Measurements from ENCODE around the gene GPR139. TPM values are rescaled to one million over a fixed set of nuclear protein-coding genes. Genes with fewer than 3 reads are reported as not detected.
A peak's percentile ranks its signal among the peaks of the same experiment; 100 is the strongest.

Gene GPR139
- not detected in 2 replicates for total RNA-seq
- long read RNA-seq = 0 reads

DNA sequence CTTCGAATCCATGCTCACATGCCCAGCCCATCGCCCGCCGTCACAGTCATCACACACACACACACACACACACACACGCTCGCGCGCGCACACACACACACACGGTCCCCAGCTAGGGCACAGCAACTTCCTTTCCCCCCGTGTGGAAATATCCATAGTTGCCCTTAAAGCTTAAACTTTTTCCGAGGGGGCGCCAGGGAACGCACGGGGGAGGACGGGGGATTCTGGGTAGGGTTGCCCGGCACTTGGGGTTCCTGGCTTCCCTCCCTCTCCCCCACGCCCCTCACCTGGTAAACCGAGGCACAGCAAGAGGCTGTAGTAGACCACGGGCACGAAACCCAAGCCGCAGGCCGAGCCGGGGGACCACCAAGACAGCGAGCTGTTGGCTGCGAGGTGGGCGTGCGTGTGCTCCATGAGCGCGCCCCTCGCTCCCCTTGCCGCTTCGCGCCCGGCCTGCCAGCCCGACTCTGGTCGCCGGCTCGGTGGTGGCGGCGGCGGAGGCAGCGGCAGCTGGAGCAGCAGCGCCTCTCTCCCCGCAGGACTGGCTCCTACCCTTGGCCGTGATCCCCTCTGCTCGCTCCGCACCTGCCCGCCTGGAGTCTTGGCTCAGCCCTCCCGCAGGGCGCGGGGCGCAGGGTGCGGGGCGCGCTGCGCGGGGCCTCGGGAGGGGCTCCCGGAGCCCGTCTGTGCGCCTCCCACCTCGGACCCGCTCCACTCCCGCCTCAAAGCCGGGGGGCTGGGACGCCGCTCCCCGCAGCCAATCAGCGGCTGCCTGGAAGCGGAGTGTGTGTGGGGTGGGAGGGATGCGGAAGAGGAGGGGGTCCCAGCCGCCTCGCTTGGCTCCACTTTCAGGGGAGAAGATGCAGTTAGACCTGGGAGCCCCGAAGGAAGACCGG is at the start of gene GPR139:
Gene GPR139 (minus strand): TSS at position 688 of the 896 bp plus-strand sequence. CDS start 274 bp downstream, at position 414.
- H3K27ac Mint-ChIP-seq = no peak within 1 kb of the TSS
- peaks cover 5% of the 10 kb centered on the region for H3K4me1 Mint-ChIP-seq (ENCODE audit: low read depth)
- TF ChIP-seq, protein P1, sequence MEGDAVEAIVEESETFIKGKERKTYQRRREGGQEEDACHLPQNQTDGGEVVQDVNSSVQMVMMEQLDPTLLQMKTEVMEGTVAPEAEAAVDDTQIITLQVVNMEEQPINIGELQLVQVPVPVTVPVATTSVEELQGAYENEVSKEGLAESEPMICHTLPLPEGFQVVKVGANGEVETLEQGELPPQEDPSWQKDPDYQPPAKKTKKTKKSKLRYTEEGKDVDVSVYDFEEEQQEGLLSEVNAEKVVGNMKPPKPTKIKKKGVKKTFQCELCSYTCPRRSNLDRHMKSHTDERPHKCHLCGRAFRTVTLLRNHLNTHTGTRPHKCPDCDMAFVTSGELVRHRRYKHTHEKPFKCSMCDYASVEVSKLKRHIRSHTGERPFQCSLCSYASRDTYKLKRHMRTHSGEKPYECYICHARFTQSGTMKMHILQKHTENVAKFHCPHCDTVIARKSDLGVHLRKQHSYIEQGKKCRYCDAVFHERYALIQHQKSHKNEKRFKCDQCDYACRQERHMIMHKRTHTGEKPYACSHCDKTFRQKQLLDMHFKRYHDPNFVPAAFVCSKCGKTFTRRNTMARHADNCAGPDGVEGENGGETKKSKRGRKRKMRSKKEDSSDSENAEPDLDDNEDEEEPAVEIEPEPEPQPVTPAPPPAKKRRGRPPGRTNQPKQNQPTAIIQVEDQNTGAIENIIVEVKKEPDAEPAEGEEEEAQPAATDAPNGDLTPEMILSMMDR (IDR thresholded peaks at IDR 0.05; ENCODE audit: unreplicated experiment) = no peak
- H3K27me3 Mint-ChIP-seq = peaks cover 86% of the 10 kb centered on the region
- peaks cover 2% of the 10 kb centered on the region for H3K9me3 Mint-ChIP-seq (ENCODE audit: low read depth)
- peak within 1 kb of the TSS; percentile 55 for H3K4me3 Mint-ChIP-seq (ENCODE audit: low read depth)
- DNase-seq (ENCODE audit: low spot score, unreplicated experiment) = peak; percentile 24
- no peaks in the 10 kb centered on the region for H3K36me3 Mint-ChIP-seq (ENCODE audit: insufficient read depth)

DNA sequence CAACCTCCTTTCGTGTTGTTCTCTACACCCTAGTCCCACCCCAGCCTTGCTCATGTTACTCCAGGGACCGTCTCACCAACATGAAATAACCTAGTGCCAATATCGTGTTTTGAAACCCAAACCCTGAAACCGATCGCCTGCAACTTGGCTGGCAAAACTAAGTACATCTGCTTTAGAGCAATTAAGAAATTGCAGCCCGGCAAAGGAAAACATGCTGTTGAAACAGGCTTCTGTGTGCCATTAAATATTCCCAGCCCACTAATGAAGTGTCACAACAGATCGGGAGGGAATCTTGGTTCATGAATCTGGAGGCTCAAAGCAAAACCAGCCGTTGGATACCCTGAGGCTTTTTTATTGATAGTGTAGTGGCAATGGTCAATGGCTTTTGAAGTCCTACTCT is 48.3 kb upstream of the GPR139 start:
- Mint-ChIP-seq H3K4me1 (ENCODE audit: low read depth) (no peaks in the 10 kb centered on the region), H3K27ac (no peak overlapping the region), H3K9me3 (ENCODE audit: low read depth) (peaks cover 19% of the 10 kb centered on the region), H3K27me3 (peaks cover 42% of the 10 kb centered on the region), H3K4me3 (ENCODE audit: low read depth) (no peak overlapping the region), H3K36me3 (ENCODE audit: insufficient read depth) (no peaks in the 10 kb centered on the region)
- DNase-seq (ENCODE audit: low spot score, unreplicated experiment) = no peak
- TF ChIP-seq, protein P1 (IDR thresholded peaks at IDR 0.05; ENCODE audit: unreplicated experiment) = no peak

DNA sequence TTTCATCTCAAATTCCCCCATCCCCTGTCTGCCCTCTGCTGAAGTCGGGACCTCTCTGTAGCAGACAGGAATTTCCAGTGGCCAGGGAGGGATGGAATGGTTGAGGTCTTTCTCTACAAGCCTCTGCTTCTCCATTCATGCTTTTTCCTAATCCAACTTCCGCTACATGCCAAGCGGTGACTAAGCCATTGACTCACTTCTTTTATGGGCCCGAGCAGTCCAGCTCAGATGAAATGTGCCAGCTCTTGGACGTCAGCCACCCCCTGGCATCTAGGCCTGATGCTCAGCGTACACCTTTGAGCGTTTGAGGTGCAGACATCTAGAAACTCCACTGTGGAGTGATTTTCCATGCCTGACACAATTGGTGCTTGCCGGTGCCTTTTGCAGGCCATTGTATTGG is 40.7 kb upstream of the GPR139 start:
- Mint-ChIP-seq H3K27me3 (peaks cover 19% of the 10 kb centered on the region), H3K4me1 (ENCODE audit: low read depth) (no peaks in the 10 kb centered on the region), H3K9me3 (ENCODE audit: low read depth) (no peaks in the 10 kb centered on the region), H3K36me3 (ENCODE audit: insufficient read depth) (no peaks in the 10 kb centered on the region), H3K27ac (no peak overlapping the region), H3K4me3 (ENCODE audit: low read depth) (no peak overlapping the region)
- TF ChIP-seq, protein P1 (IDR thresholded peaks at IDR 0.05; ENCODE audit: unreplicated experiment) = no peak
- DNase-seq (ENCODE audit: low spot score, unreplicated experiment) = no peak

DNA sequence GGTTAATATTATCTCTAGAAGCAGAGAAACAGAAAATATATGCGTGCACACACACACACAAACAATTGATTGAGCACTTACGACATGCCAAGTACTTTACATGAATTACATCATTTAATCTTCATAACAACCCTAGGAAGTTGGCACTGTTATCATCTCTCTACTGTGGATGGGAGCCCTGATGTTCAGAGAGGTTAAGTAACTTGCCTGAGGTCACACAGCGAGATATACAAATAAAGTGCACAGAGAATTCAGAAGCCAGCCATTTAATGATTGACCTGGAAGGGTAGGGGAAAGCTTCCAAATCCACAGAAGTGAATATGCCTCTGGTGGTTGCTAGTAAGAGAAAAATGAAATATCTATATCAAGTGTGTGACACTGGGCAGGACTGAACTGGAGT is 37.5 kb upstream of the GPR139 start:
- Mint-ChIP-seq H3K27me3 (peaks cover 8% of the 10 kb centered on the region), H3K4me1 (ENCODE audit: low read depth) (no peaks in the 10 kb centered on the region), H3K9me3 (ENCODE audit: low read depth) (no peaks in the 10 kb centered on the region), H3K4me3 (ENCODE audit: low read depth) (no peak overlapping the region), H3K27ac (no peak overlapping the region), H3K36me3 (ENCODE audit: insufficient read depth) (no peaks in the 10 kb centered on the region)
- no peak for DNase-seq (ENCODE audit: low spot score, unreplicated experiment)
- TF ChIP-seq, protein P1 (IDR thresholded peaks at IDR 0.05; ENCODE audit: unreplicated experiment) = no peak

DNA sequence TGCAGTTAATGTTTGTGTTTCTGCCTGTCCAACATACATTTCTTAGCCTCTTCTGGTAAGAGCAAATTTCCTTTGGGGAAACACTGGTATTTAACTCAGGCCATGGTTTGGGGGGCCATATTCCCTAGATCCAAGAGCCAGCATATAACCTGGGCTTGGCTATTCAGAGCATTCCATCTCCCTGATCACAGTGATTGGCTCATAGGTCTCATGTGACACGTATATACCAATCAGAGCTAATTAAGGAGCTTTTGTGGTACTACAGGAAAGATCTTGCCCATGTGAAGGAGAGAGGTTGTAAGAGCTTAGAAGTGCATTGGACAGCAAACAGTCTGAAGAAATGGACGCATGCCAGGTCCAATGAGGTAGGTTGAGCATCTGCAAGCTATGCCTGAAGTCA is 33.4 kb upstream of the GPR139 start:
- TF ChIP-seq, protein P1 (IDR thresholded peaks at IDR 0.05; ENCODE audit: unreplicated experiment) = no peak
- Mint-ChIP-seq H3K27ac (no peak overlapping the region), H3K4me3 (ENCODE audit: low read depth) (no peak overlapping the region), H3K27me3 (peaks cover 21% of the 10 kb centered on the region), H3K9me3 (ENCODE audit: low read depth) (no peaks in the 10 kb centered on the region), H3K4me1 (ENCODE audit: low read depth) (no peaks in the 10 kb centered on the region), H3K36me3 (ENCODE audit: insufficient read depth) (no peaks in the 10 kb centered on the region)
- no peak for DNase-seq (ENCODE audit: low spot score, unreplicated experiment)
